ENCODE results near the gene ABCA9. TPM values are rescaled to one million over a fixed set of nuclear protein-coding genes. Genes with fewer than 3 reads are reported as not detected.

ABCA9 gene
- total and polyA plus RNA-seq, 9 donors, result 10.3 to 18.5 (median 13.2) TPM

DNA sequence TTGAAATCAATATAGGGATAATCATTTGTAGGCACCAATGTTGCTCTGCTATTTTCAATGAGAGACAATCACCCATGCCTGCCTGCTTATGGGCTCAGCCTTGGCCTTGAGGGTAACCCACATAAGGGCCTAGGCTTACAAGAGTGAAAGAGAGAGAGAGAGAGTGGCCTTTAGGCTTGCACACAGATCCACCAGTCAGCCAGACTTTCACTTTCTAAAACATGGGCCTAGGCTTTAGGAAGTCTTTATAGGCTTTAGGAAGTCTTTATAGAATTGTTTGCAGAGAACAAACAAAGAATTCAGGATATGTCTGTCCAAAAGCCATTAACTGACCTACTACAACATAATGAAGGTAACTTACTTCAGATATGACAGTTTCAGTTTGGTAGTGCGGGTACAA, 3.4 kb downstream of the ABCA9 start:
- Histone ChIP-seq H3K4me1 (ENCODE audit: control insufficient read depth, insufficient read depth, low read length) (peaks cover 5% of the 10 kb centered on the region), H3K9me3 (replicated peaks; ENCODE audit: control insufficient read depth, low read depth, low read length) (peaks cover 8% of the 10 kb centered on the region), H3K4me3 (ENCODE audit: low read length) (no peak overlapping the region), H3K27ac (ENCODE audit: low read length) (no peak overlapping the region), H3K27me3 (ENCODE audit: control insufficient read depth, insufficient read depth, low read length) (no peaks in the 10 kb centered on the region), H3K36me3 (ENCODE audit: control insufficient read depth, insufficient read depth, low read length) (peaks cover 2% of the 10 kb centered on the region)
- WGBS (ENCODE audit: insufficient coverage), result no CpG with 5 or more reads among the region's 1 CpG
- DNase-seq, result no peak

DNA sequence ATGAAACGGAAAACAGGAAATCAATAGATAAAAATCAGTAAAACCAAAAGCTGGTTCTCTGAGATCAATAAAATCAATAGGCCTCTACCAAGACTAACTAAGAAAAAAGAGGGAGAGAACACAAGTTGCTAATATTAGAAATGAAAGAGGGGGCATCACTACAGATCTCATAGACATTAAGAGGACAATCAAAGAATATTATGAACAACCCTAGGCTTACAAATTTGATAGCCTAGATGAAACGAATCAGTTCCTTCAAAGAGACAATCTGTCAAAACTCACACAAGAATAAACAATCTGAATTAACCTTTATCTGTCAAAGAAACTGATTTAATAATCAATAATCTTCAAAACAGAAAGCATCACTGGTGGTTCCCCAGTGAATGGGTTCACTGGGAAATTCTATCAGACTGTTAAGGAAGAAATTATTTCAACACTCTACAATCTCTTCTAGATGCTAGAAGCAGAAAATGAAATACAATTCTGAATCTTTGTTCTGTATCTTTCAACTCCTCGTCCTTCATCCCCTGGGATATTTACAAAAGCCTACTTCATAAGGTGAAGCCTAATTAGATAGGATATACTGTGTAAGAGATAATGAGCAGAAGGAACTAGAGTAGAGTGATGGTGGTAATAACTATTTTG, 4.4 kb downstream of the ABCA9 start:
- H3K27me3 ChIP-seq (ENCODE audit: control insufficient read depth, insufficient read depth, low read length), result no peaks in the 10 kb centered on the region
- H3K4me1 ChIP-seq (ENCODE audit: control insufficient read depth, insufficient read depth, low read length), result peaks cover 5% of the 10 kb centered on the region
- H3K4me3 ChIP-seq (ENCODE audit: low read length), result no peak overlapping the region
- no peak overlapping the region for H3K27ac ChIP-seq (ENCODE audit: low read length)
- peaks cover 2% of the 10 kb centered on the region for H3K36me3 ChIP-seq (ENCODE audit: control insufficient read depth, insufficient read depth, low read length)
- peaks cover 8% of the 10 kb centered on the region for H3K9me3 ChIP-seq (replicated peaks; ENCODE audit: control insufficient read depth, low read depth, low read length)
- DNase-seq, result no peak
- WGBS (ENCODE audit: insufficient coverage), result no CpG with 5 or more reads among the region's 3 CpGs

DNA sequence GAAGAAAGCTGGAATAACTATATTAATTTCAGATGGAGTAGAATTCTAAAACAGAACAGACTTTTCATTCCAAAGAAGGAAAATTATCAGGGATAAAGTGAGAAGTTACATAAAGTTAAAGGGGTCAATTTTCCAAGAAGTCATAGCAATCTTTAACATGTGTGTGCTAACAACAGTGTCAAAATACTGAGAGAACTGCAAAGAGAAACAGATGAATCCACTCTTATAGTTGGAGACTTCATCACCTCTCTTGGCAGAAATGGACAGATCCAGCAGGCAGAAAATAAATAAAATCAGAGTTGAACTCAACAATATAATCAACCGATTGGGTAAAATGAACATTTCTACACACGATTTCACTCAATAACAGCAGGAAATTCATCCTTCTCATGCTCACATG, 5.4 kb downstream of the ABCA9 start:
- Histone ChIP-seq H3K27ac (ENCODE audit: low read length) (no peak overlapping the region), H3K4me1 (ENCODE audit: control insufficient read depth, insufficient read depth, low read length) (peaks cover 5% of the 10 kb centered on the region), H3K9me3 (replicated peaks; ENCODE audit: control insufficient read depth, low read depth, low read length) (peaks cover 8% of the 10 kb centered on the region), H3K36me3 (ENCODE audit: control insufficient read depth, insufficient read depth, low read length) (peaks cover 2% of the 10 kb centered on the region), H3K4me3 (ENCODE audit: low read length) (no peak overlapping the region), H3K27me3 (ENCODE audit: control insufficient read depth, insufficient read depth, low read length) (no peaks in the 10 kb centered on the region)
- DNase-seq, result no peak
- WGBS (ENCODE audit: insufficient coverage), result 80% methylated on average over 1 of the region's 2 CpGs

DNA sequence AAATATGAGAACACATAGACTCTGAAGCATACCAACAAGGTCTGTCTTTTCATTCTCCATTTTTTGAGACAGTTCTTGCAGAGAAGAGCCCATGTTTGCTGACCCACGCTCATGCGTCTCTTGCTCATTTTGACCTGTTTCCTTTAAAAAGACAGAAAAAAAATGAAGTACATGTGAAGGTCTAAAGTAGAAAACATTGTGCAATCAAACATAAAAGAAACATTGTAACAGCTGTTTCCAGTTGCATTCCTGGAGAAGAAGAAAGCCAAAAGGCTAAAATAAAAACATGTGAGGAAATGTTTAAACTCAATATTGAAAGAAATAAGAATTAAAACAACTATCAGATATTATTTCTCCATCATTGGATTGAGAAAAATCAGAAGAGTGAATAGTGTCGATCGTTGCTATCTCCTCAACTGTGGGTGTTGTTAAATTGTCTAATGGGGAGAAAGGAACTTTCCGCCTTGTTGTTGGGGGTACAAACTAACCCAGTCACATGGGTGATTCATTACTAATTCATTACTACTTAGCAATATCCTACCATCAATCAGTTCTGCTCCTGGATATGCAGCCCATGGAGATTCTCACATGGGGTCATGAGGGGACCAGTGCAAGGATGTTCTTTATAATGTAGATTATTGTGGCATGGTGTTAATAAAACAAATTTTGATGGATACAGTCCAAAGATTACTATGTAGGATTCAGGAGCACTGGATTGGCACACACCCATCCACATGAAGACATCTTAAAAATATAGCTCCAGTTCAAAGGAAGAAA, 9.5 kb downstream of the ABCA9 start:
- peaks cover 2% of the 10 kb centered on the region for H3K27me3 ChIP-seq (ENCODE audit: control insufficient read depth, insufficient read depth, low read length)
- peaks cover 3% of the 10 kb centered on the region for H3K9me3 ChIP-seq (replicated peaks; ENCODE audit: control insufficient read depth, low read depth, low read length)
- H3K4me1 ChIP-seq (ENCODE audit: control insufficient read depth, insufficient read depth, low read length), result no peaks in the 10 kb centered on the region
- peak overlapping the region; percentile 30 for H3K27ac ChIP-seq (ENCODE audit: low read length)
- WGBS (ENCODE audit: insufficient coverage), result no CpG with 5 or more reads among the region's 5 CpGs
- H3K4me3 ChIP-seq (ENCODE audit: low read length), result no peak overlapping the region
- peak; percentile 86 for DNase-seq
- peaks cover 5% of the 10 kb centered on the region for H3K36me3 ChIP-seq (ENCODE audit: control insufficient read depth, insufficient read depth, low read length)

DNA sequence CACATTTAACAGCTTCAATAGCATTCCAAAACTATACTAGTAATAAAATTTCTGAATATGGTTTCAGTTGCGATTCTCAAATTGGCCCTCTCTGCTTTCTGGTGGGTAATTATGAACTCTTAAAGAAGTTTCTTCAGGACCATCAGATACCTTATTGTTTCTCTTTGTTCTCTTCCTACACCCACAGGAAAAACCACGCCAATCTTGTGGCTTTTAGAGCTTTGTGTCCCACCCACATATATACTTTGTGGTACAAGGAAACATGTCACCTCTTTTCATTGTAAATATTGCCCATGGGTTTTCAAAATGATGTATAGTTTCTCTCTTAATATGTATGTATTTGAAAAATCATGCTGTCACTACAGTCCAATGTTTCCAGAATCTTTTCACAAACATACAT, 12.1 kb downstream of the ABCA9 start:
- Histone ChIP-seq H3K4me3 (ENCODE audit: low read length) (no peak overlapping the region), H3K27me3 (ENCODE audit: control insufficient read depth, insufficient read depth, low read length) (peaks cover 2% of the 10 kb centered on the region), H3K27ac (ENCODE audit: low read length) (no peak overlapping the region), H3K36me3 (ENCODE audit: control insufficient read depth, insufficient read depth, low read length) (peaks cover 5% of the 10 kb centered on the region), H3K9me3 (replicated peaks; ENCODE audit: control insufficient read depth, low read depth, low read length) (no peaks in the 10 kb centered on the region), H3K4me1 (ENCODE audit: control insufficient read depth, insufficient read depth, low read length) (no peaks in the 10 kb centered on the region)
- WGBS (ENCODE audit: insufficient coverage), result no CpG with 5 or more reads among the region's 2 CpGs
- DNase-seq, result no peak

DNA sequence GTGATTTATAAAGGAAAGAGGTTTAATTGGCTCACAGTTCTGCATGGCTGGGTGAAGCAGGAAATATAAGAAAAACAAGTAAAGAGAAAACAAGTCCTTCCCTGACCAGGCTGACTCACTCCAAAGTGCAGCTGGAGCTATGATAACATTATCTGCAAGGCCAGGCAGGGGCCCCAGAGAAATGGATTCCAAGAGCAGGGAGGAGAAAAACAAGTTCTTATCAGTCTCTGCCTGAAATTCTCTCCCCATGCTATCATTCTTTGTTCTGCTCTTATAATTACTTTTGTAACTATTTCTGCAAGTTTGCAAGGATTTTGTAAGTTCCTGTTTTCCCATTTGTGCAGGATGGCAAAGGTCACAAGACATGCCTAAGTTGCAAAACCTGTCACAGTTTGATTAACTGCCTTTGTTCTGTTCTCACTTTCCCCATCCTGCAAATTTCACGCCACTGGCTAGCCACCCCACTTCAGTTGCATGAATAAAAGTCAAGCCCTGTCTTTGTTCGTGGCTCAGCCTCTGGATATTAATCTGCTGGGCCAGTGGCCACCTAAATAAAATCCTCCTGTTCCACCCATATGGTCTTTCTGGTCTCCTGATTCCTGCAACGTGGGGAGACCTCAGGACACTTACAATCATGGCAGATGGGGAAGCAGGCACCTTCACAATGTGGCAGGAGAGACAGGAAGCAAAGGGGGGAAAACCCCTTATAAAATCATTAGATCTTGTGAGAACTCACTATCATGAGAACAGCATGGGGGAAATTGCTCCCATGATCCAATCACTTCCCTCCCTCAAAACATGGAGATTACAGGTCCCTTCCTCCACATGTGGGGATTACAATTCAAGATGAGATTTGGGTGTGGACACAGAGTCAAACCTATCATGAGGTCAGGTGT, 13.1 kb downstream of the ABCA9 start:
- 34% methylated on average over 2 of the region's 3 CpGs for WGBS (ENCODE audit: insufficient coverage)
- Histone ChIP-seq H3K4me1 (ENCODE audit: control insufficient read depth, insufficient read depth, low read length) (no peaks in the 10 kb centered on the region), H3K27me3 (ENCODE audit: control insufficient read depth, insufficient read depth, low read length) (peaks cover 2% of the 10 kb centered on the region), H3K9me3 (replicated peaks; ENCODE audit: control insufficient read depth, low read depth, low read length) (no peaks in the 10 kb centered on the region), H3K36me3 (ENCODE audit: control insufficient read depth, insufficient read depth, low read length) (peaks cover 5% of the 10 kb centered on the region), H3K27ac (ENCODE audit: low read length) (peak overlapping the region; percentile 16), H3K4me3 (ENCODE audit: low read length) (no peak overlapping the region)
- peak; percentile 75 for DNase-seq

DNA sequence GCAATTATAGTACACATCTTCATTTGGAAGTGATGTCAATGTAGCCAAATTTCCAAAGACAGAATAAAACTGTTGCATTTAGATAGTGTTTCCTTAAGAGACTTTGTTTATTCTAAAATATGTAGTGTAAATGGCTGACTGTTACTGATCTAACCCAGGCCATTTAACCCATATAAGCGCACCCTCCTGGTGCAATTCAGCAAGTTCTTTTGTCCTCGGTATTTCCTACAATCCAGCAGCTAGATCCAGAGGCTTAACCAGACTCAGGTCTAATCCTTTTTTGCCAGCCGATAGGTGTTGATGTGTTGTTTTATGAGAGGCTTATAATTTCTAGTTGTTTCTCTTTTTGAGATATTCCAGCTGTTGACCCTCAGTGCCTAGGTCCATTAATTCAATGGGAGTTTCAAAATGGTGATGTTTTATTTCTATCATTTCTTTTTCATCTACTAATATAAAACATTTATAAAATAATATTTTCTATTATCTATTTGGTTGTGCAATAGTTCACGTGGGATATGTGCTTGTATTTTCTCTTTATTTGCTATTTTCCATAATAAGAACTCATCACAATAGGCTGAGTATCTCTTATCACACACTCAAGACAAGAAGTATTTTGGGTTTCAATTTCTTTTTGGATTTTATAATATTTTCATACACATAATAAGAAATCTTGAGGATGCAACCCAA, 14.5 kb downstream of the ABCA9 start:
- DNase-seq, result no peak
- Histone ChIP-seq H3K9me3 (replicated peaks; ENCODE audit: control insufficient read depth, low read depth, low read length) (no peaks in the 10 kb centered on the region), H3K27me3 (ENCODE audit: control insufficient read depth, insufficient read depth, low read length) (peaks cover 2% of the 10 kb centered on the region), H3K36me3 (ENCODE audit: control insufficient read depth, insufficient read depth, low read length) (peaks cover 5% of the 10 kb centered on the region), H3K4me3 (ENCODE audit: low read length) (no peak overlapping the region), H3K4me1 (ENCODE audit: control insufficient read depth, insufficient read depth, low read length) (no peaks in the 10 kb centered on the region), H3K27ac (ENCODE audit: low read length) (no peak overlapping the region)
- no CpG with 5 or more reads among the region's 4 CpGs for WGBS (ENCODE audit: insufficient coverage)

DNA sequence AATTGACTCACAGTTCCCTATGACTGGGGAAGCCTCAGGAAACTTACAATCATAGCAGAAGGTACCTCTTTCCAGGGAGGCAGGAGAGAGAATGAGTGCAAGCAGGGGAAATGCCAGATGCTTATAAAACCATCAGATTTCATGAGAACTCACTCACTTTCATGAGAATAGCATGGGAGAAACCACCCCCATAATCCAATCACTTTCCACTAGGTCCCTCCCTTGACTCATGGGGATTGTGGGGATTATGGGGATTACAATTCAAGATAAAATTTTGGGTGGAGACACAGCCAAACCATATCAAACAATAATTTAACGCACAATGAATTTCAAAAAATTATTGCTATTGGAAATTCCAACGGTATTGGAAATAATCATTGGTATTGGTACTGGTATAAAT, 15.1 kb downstream of the ABCA9 start:
- Histone ChIP-seq H3K27me3 (ENCODE audit: control insufficient read depth, insufficient read depth, low read length) (peaks cover 2% of the 10 kb centered on the region), H3K27ac (ENCODE audit: low read length) (no peak overlapping the region), H3K4me3 (ENCODE audit: low read length) (no peak overlapping the region), H3K4me1 (ENCODE audit: control insufficient read depth, insufficient read depth, low read length) (no peaks in the 10 kb centered on the region), H3K36me3 (ENCODE audit: control insufficient read depth, insufficient read depth, low read length) (peaks cover 5% of the 10 kb centered on the region), H3K9me3 (replicated peaks; ENCODE audit: control insufficient read depth, low read depth, low read length) (no peaks in the 10 kb centered on the region)
- no CpG with 5 or more reads among the region's 2 CpGs for WGBS (ENCODE audit: insufficient coverage)
- DNase-seq, result no peak

DNA sequence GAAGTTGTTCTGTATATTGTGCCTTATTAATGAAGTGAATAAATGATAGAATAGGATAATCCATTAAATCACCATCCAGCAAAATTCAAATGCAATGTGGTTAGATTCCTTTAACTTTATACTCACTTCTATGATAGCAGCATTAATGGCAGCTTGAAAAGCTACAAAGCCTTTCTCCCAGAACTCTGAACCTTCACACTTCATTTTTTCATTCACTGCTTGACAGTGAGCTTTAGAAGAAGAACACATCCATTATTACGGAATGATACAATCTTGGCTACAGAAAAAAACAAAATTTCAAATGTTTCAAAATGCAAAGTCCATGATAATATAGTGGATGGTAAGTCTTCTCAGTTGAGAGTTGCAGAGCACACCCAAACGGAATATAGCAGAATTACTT, 16.4 kb downstream of the ABCA9 start:
- WGBS (ENCODE audit: insufficient coverage), result no CpG with 5 or more reads among the region's 2 CpGs
- no peaks in the 10 kb centered on the region for H3K4me1 ChIP-seq (ENCODE audit: control insufficient read depth, insufficient read depth, low read length)
- no peak for DNase-seq
- no peaks in the 10 kb centered on the region for H3K9me3 ChIP-seq (replicated peaks; ENCODE audit: control insufficient read depth, low read depth, low read length)
- H3K36me3 ChIP-seq (ENCODE audit: control insufficient read depth, insufficient read depth, low read length), result peaks cover 5% of the 10 kb centered on the region
- H3K27me3 ChIP-seq (ENCODE audit: control insufficient read depth, insufficient read depth, low read length), result peaks cover 2% of the 10 kb centered on the region
- no peak overlapping the region for H3K4me3 ChIP-seq (ENCODE audit: low read length)
- H3K27ac ChIP-seq (ENCODE audit: low read length), result no peak overlapping the region
